ENCODE data around the gene APOBEC2.

Gene APOBEC2

DNA sequence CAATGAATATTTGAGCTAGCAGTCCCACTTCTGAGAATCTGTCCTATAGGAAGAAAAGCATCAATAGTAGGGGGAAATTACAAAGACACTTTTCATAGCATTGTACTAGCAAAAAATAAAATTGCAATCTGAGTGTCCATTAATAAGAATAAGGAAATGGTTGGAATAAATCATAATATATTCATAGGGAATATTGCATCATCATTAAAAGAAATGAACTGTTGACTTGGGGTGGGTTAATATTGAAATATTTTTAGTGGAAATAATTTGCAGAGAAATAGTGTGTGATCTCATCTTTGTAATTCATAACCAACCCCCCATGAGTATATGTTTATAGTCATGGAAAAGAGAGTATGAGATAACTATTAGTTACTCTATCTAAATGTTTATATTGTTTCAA is 32.2 kb downstream of the APOBEC2 start:
- DNase-seq (ENCODE audit: low read depth in 2 of 2), result no peak

DNA sequence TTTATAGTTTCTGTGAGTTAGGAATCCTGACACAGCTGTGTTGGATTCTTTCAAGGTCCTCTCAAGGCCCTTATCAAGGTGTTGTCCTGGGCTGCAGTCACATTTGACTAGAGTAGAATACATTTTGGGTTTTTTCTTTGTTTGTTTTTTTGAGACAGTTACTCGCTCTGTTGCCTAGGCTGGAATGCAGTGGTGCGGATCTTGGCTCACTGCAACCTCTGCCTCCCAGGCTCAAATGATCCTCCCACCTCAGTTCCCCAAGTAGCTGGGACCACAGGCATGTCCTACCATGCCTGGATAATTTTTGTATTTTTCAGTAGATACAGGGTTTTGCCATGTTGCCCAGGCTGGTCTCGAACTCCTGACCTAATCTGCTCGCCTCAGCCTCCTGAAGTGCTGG is 35.4 kb downstream of the APOBEC2 start:
- DNase-seq (ENCODE audit: low read depth in 2 of 2), result no peak

DNA sequence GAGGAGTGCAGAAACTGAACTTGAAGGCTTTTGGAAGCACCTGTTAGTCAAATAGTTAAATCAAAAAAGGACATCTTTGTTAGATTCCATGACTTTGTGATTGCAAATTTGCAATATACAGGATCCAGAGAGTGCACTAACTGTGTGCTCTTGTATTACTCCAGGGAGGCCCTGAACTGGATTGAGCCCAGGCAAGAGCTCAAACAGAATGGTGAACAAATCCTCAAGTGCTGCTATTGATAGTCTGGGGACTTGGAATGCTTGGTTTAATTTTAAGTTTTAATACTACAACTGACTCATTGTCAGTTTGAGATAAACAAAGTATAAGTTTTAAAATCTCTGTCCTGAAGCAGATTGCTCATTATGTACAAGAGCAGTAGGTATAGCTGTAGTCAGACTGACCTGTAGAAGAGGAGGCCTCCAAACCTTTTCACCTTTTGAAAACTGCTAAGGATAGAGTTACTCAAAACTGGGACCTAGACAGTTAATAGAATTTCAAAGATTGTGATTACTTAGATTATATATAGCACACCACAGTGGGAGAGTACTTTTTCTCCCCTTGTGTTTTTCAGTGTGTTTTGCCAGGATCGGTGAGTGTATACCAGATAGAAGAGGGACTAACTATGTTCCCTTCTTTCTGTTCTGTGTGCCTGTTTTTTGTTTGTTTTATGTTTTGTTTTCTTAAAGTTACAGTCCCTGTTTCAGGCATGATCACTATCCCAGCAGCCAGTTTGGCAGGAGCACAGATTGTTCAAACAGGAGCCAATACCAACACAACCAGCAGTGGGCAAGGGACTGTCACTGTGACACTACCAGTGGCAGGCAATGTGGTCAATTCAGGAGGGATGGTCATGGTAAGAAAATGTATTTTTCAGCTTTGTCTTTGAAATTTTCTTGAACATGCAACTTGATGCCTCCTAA is 38.1 kb downstream of the APOBEC2 start:
- DNase-seq (ENCODE audit: low read depth in 2 of 2), result no peak

DNA sequence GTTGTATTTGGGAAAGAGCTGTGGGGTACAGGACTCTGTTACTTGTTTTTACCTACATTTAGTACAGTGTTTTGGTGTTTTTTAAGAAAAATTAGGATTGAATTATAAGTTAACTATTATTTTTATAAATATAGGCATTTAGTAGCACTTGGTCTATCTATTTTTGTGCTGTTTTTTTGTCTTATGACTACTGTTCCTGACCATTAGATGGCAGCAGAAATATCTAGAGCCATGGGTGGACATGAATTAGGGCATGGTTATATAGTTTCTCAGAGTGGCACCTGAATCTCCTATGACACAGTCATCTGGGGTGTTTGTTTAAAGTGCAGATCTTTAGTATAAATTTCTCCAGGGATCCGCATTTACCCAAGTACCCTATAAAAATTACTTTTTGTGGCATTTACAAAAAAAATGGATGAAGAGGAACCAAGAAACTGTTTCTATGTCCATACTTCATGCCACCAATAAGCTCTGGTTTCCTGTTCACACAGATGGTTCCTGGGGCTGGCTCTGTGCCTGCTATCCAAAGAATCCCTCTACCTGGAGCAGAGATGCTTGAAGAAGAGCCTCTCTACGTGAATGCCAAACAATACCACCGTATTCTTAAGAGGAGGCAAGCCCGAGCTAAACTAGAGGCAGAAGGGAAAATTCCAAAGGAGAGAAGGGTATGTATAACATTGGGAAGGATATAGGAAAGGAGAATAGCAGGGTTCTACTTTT is 39.6 kb downstream of the APOBEC2 start:
- no peak for DNase-seq (ENCODE audit: low read depth in 2 of 2)

DNA sequence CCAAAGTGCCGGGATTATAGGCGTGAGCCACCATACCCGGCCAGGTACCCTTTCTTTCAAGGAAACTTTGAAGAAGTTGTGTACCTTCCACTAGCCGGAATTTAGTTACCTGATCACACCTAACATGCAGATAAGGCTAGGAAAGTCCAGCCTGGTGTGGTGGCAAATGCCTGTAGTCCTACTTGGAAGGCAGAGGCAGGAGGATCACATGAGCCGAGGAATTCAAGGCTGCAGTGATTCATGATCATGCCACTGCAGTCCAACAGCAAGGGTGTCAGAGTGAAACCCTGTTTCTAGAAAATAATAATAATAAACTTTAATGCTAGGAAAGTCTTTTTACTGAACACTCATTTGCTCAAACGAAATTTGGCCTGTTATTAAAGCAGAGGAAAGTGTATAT is 40.7 kb downstream of the APOBEC2 start:
- no peak for DNase-seq (ENCODE audit: low read depth in 2 of 2)

DNA sequence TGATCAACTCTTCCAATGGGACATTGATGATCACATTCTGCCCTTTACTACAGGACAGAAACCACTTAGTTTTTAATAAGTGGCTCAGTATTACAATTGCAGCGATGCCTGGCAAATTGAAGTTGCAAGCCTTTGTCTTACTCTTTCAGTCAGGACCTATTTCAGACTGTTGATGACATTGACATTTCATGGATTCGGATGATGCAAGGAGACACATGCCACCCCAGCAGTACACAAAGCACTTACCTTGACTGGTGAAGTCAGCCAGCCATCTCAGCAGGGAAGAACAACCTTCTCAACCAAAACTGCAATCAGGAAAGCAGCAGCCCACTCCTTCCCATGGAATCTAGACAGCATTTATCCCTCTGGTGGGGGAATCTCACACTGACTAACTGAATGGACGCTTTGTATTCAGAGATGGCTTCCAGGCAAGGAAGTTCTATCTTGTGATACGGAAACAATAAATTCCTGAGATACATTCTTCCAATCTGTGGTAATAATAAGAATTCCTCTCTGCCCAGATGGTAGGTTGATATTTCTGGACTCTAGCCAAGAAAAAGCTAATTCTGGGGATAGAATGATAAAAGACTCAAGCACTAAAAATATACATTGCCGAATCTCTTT is 44.6 kb downstream of the APOBEC2 start:
- no peak for DNase-seq (ENCODE audit: low read depth in 2 of 2)

DNA sequence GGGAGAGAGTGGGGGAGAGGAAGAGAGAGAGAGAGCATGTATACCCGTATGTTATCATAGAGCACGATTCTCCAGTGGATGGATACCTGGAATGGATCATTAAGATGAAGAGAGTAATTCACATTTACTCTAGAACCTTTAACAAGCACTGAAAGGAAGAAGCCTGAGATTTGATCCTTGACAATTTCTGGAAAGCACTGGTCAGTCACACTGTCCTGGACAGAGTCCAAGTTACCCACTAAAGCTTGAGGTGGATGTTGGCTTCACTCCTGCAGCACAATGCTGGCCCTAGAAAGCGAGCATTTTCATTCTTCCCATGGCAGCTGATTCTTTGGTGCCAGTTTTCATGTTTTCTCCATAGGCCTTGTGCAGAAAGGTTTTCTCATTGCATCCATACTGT is 45.4 kb downstream of the APOBEC2 start:
- no peak for DNase-seq (ENCODE audit: low read depth in 2 of 2)

DNA sequence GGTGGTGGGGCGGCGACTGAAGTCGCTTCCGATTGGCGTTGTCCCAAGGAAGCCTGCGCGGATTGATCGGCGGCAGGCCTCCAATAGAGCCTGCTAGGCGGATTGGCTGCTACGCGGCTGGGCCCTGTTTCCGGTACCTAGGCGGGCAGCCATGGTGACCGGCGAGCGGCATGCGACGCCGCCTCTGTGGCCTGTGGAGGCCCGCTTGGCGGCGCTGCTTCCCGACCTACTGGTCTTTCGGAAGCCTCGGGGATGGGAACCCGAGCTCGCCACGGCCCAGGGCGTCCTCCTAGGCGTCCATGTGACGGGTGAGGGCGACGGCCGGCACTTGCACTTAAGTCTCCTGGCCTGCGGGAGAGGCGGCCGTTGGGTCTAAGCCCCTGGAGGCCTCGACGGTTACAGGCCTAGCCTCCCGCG is 47.9 kb downstream of the APOBEC2 start:
- DNase-seq (ENCODE audit: low read depth in 2 of 2), result no peak

DNA sequence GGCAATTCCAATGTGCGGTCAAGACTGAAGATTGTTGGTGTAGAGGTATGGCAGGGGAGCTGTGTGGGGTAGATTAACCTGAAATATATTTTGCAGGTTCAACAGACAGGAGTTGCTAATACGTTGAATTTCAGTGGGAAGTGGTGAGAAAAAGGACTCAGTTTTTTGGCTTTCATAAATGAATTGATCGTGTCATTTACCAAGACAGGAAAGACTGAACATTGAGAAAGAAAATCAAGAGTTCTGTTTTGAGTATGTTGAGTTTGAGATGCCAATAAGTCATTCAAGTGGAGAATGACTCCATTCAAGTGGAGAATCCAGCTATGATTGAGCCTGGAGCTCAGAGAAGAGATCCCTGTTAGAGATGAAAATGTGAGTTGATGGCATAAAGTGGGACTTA is 50.8 kb downstream of the APOBEC2 start:
- DNase-seq (ENCODE audit: low read depth in 2 of 2), result no peak

DNA sequence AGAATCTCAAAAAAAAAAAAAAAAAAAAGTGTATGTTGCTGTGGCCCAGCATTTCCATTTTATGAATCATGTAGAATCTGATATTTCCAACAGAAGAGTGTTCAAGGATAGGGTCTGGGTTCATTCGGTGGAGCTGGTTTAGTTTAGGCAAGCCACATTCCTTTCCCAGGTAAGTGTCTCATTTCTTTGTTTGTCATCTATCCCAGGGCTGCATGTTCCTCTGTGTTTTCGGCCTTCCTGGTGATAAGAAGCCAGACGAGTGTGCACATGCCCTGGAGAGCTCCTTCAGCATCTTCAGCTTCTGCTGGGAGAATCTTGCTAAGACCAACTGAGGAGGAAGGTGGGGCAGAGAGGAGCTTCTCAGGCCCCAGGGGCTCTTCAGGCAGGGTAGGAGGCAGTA is 58.0 kb downstream of the APOBEC2 start:
- DNase-seq (ENCODE audit: low read depth in 2 of 2), result no peak

All from stimulated activated CD8-positive, alpha-beta memory T cell treated with anti-CD3 and anti-CD28 coated beads, Interleukin-15, amount 100 ng/mL, for 4 hours (primary cell).